ENCODE measurements around the gene EGFR.

Gene EGFR

GRCh38 chr7:55185941-55186609 is 167.3 kb downstream of the EGFR start:
- Histone ChIP-seq H3K9ac (ENCODE audit: low read depth, low read length) (peak overlapping the region; percentile 41), H3K4me2 (ENCODE audit: low read length) (peak overlapping the region; percentile 51), H3K9me3 (replicated peaks; ENCODE audit: low read length) (no peaks in the 10 kb centered on the region), H3K4me1 (ENCODE audit: control insufficient read depth, insufficient read depth, low read length) (peaks cover 31% of the 10 kb centered on the region), H3K36me3 (ENCODE audit: insufficient read depth, low read length) (peaks cover 77% of the 10 kb centered on the region), H3K4me3 (ENCODE audit: low read length) (peak overlapping the region; percentile 8), H3K27me3 (ENCODE audit: control insufficient read depth, insufficient read depth, low read length) (no peaks in the 10 kb centered on the region)

DNA sequence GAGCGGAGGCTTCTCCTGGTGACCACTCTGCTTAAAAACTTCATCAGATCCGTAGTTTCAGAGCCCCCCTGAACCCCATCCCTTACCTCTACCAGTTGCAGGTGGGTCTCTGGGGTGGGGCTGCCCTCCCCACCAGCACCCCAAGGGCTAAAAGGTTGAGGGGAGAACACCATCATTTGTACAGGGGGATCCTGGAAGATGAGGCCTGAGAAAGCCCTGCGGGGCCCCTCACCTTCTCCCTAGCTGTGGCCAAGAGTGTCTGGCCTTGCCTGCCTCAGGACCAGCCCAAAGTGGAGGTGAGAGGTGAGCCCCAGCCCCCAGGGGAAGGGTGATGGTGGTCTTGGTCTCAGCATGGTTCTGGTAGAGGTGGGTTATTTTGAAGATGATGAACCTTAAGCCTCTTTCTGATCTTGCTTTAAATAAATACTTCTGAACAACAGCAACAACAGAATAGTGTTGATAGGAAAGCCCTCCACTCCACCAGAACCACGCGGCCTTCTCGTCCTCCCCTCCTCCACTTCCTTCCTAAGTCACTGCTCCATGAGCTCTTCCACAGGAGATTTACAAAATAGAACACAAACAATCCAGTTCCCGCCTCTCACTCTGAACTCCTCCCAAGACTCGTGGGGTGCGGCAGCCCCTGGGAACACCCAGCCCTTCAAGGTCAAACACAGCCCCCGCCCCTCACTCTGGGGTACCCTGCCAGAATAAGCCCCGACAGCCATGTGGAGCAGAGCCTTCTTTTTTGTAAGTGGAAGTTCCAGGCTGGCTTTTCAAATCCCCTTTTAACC is 169.1 kb downstream of the EGFR start:
- Histone ChIP-seq H3K27me3 (ENCODE audit: control insufficient read depth, insufficient read depth, low read length) (no peaks in the 10 kb centered on the region), H3K4me2 (ENCODE audit: low read length) (no peak overlapping the region), H3K9me3 (replicated peaks; ENCODE audit: low read length) (no peaks in the 10 kb centered on the region), H3K9ac (ENCODE audit: low read depth, low read length) (no peak overlapping the region), H3K36me3 (ENCODE audit: insufficient read depth, low read length) (peaks cover 67% of the 10 kb centered on the region), H3K4me3 (ENCODE audit: low read length) (no peak overlapping the region), H3K4me1 (ENCODE audit: control insufficient read depth, insufficient read depth, low read length) (peaks cover 49% of the 10 kb centered on the region)

- Histone ChIP-seq H3K36me3 (ENCODE audit: insufficient read depth, low read length) (peaks cover 69% of the 10 kb centered on the region), H3K4me2 (ENCODE audit: low read length) (no peak overlapping the region), H3K9me3 (replicated peaks; ENCODE audit: low read length) (no peaks in the 10 kb centered on the region), H3K27me3 (ENCODE audit: control insufficient read depth, insufficient read depth, low read length) (no peaks in the 10 kb centered on the region), H3K4me3 (ENCODE audit: low read length) (no peak overlapping the region), H3K4me1 (ENCODE audit: control insufficient read depth, insufficient read depth, low read length) (peaks cover 56% of the 10 kb centered on the region), H3K9ac (ENCODE audit: low read depth, low read length) (no peak overlapping the region)
Measured at GRCh38 chr7:55188590-55189138, 169.8 kb downstream of the EGFR start.

GRCh38 chr7:55189146-55189766 is 170.4 kb downstream of the EGFR start:
- Histone ChIP-seq H3K27me3 (ENCODE audit: control insufficient read depth, insufficient read depth, low read length) (no peaks in the 10 kb centered on the region), H3K4me1 (ENCODE audit: control insufficient read depth, insufficient read depth, low read length) (peaks cover 60% of the 10 kb centered on the region), H3K4me2 (ENCODE audit: low read length) (no peak overlapping the region), H3K4me3 (ENCODE audit: low read length) (no peak overlapping the region), H3K36me3 (ENCODE audit: insufficient read depth, low read length) (peaks cover 67% of the 10 kb centered on the region), H3K9me3 (replicated peaks; ENCODE audit: low read length) (no peaks in the 10 kb centered on the region), H3K9ac (ENCODE audit: low read depth, low read length) (no peak overlapping the region)

DNA sequence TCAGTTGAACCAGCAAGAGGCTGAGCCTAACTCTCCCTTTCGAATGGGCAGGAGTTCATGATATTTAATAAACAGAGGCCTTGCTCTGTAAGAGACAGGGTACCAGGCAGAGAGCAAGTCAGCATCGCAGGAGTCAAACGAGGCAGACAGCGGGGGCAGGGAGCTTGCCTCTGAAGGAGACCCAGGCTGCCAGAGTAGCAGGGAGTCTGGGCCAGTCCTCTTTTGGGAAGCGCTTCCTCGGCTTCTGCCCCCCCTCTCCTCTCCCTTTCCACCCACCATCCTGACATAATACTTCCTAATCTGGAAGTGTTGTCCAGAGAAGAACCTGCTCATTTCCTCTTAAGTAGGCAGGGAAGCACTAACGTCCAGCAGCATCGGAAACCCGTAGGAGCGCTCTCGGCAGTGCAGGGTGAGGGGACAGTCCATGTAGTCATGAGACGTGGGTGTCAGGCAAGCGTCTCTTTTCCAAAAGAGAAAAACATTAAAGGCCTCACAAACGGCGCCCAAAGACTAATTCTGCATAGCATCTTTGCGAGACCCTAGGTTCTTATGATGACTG is 171.1 kb downstream of the EGFR start:
- Histone ChIP-seq H3K4me2 (ENCODE audit: low read length) (no peak overlapping the region), H3K9me3 (replicated peaks; ENCODE audit: low read length) (no peaks in the 10 kb centered on the region), H3K4me1 (ENCODE audit: control insufficient read depth, insufficient read depth, low read length) (peaks cover 61% of the 10 kb centered on the region), H3K36me3 (ENCODE audit: insufficient read depth, low read length) (peaks cover 66% of the 10 kb centered on the region), H3K9ac (ENCODE audit: low read depth, low read length) (no peak overlapping the region), H3K4me3 (ENCODE audit: low read length) (no peak overlapping the region), H3K27me3 (ENCODE audit: control insufficient read depth, insufficient read depth, low read length) (no peaks in the 10 kb centered on the region)

DNA sequence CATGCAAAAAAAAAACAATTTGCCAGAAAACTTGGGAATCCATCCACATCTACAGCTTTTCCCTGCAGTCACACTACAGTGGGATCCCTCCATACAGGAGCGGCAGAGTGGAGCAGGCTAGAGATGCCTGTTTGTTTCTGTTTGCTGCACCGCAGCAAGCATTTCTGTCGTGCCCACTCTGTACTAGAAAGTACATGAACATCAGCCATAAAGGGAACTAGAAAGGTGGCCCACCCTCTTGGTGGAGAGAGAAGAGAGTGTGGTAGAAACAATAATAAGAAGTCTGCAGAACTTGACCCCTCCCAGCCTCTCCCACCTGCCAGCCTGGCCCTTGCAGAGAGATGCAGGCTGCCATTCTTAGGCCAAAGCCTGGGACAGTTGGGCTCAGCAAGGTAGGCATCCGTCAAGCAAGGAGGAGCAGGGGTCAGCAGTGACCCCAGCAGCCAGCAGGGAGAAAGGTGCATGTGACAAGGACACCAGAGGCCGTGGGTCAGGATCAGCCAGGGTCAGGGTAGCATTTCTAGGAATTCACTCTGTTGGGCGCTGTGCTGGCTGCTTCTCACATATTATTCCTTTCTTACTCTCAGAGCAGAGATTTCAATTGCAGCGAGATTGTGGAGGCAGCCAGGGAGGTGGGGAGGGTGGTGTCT is 171.8 kb downstream of the EGFR start:
- Histone ChIP-seq H3K27me3 (ENCODE audit: control insufficient read depth, insufficient read depth, low read length) (no peaks in the 10 kb centered on the region), H3K36me3 (ENCODE audit: insufficient read depth, low read length) (peaks cover 62% of the 10 kb centered on the region), H3K4me1 (ENCODE audit: control insufficient read depth, insufficient read depth, low read length) (peaks cover 54% of the 10 kb centered on the region), H3K9me3 (replicated peaks; ENCODE audit: low read length) (no peaks in the 10 kb centered on the region), H3K4me2 (ENCODE audit: low read length) (no peak overlapping the region), H3K4me3 (ENCODE audit: low read length) (no peak overlapping the region), H3K9ac (ENCODE audit: low read depth, low read length) (no peak overlapping the region)

- H3K4me1 ChIP-seq (ENCODE audit: control insufficient read depth, insufficient read depth, low read length): peaks cover 47% of the 10 kb centered on the region
- no peak overlapping the region for H3K9ac ChIP-seq (ENCODE audit: low read depth, low read length)
- no peaks in the 10 kb centered on the region for H3K9me3 ChIP-seq (replicated peaks; ENCODE audit: low read length)
- no peak overlapping the region for H3K4me3 ChIP-seq (ENCODE audit: low read length)
- no peak overlapping the region for H3K4me2 ChIP-seq (ENCODE audit: low read length)
- H3K27me3 ChIP-seq (ENCODE audit: control insufficient read depth, insufficient read depth, low read length): no peaks in the 10 kb centered on the region
- H3K36me3 ChIP-seq (ENCODE audit: insufficient read depth, low read length): peaks cover 58% of the 10 kb centered on the region
Measured at GRCh38 chr7:55191161-55191925, 172.5 kb downstream of the EGFR start.

- Histone ChIP-seq H3K9ac (ENCODE audit: low read depth, low read length) (peak overlapping the region; percentile 43), H3K27me3 (ENCODE audit: control insufficient read depth, insufficient read depth, low read length) (no peaks in the 10 kb centered on the region), H3K4me2 (ENCODE audit: low read length) (peak overlapping the region; percentile 61), H3K36me3 (ENCODE audit: insufficient read depth, low read length) (peaks cover 52% of the 10 kb centered on the region), H3K4me3 (ENCODE audit: low read length) (no peak overlapping the region), H3K9me3 (replicated peaks; ENCODE audit: low read length) (no peaks in the 10 kb centered on the region), H3K4me1 (ENCODE audit: control insufficient read depth, insufficient read depth, low read length) (peaks cover 39% of the 10 kb centered on the region)
Measured at GRCh38 chr7:55191926-55192692, 173.3 kb downstream of the EGFR start.

- Histone ChIP-seq H3K36me3 (ENCODE audit: insufficient read depth, low read length) (peaks cover 46% of the 10 kb centered on the region), H3K4me2 (ENCODE audit: low read length) (peak overlapping the region; percentile 61), H3K4me3 (ENCODE audit: low read length) (no peak overlapping the region), H3K9ac (ENCODE audit: low read depth, low read length) (peak overlapping the region; percentile 73), H3K27me3 (ENCODE audit: control insufficient read depth, insufficient read depth, low read length) (no peaks in the 10 kb centered on the region), H3K4me1 (ENCODE audit: control insufficient read depth, insufficient read depth, low read length) (peaks cover 39% of the 10 kb centered on the region), H3K9me3 (replicated peaks; ENCODE audit: low read length) (no peaks in the 10 kb centered on the region)
Measured at GRCh38 chr7:55192723-55193122, 173.9 kb downstream of the EGFR start.

DNA sequence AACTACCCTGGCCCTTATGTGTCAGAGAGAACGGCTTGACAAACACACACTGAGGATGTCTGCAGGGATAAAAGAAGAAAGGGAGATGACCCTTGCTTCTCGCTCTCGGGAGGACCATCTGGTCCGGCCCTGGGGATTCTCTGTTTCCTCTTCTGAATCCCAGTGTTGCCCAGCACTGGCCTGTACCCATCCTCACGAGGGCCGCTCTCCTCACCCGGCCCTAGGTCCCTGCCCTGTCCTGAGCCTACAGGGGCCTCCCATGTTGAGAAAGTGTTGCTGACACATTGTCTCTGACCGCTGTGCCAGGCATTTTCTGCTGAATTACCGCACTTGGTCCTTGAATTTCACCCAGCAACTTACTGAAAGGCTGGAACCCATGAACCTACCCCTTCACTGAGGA is 174.4 kb downstream of the EGFR start:
- H3K4me3 ChIP-seq (ENCODE audit: low read length): peak overlapping the region; percentile 5
- H3K4me2 ChIP-seq (ENCODE audit: low read length): peak overlapping the region; percentile 61
- peak overlapping the region; percentile 73 for H3K9ac ChIP-seq (ENCODE audit: low read depth, low read length)
- H3K27me3 ChIP-seq (ENCODE audit: control insufficient read depth, insufficient read depth, low read length): no peaks in the 10 kb centered on the region
- H3K9me3 ChIP-seq (replicated peaks; ENCODE audit: low read length): no peaks in the 10 kb centered on the region
- H3K4me1 ChIP-seq (ENCODE audit: control insufficient read depth, insufficient read depth, low read length): peaks cover 39% of the 10 kb centered on the region
- H3K36me3 ChIP-seq (ENCODE audit: insufficient read depth, low read length): peaks cover 46% of the 10 kb centered on the region

Measured in skeletal muscle satellite cell (primary cell).